Glomerular visceral epithelial cell (primary cell): ENCODE data around the gene C1orf185.
A peak's percentile ranks its signal among the peaks of the same experiment; 100 is the strongest.
"Not testable (repeated sequence)": the region's sequence is repeated elsewhere in the genome, so short reads cannot be mapped to it uniquely, and the experiment has no call there.

Experiments used
- DNase-seq: peaks from one replicate; pipeline ENCODE4 v3.0.0-alpha.2; 2016; ENCODE audit errors: extremely low spot score

Gene C1orf185

GRCh38 chr1:51101976-51102375 lies at the start of gene C1orf185:
TSS of gene C1orf185 (plus strand) at chr1:51102228. CDS start at chr1:51102234, 6 bp downstream.
- DNase-seq = no peak

- DNase-seq = no peak
Measured at GRCh38 chr1:51058858-51059257, 43.2 kb upstream of the C1orf185 start.

DNA sequence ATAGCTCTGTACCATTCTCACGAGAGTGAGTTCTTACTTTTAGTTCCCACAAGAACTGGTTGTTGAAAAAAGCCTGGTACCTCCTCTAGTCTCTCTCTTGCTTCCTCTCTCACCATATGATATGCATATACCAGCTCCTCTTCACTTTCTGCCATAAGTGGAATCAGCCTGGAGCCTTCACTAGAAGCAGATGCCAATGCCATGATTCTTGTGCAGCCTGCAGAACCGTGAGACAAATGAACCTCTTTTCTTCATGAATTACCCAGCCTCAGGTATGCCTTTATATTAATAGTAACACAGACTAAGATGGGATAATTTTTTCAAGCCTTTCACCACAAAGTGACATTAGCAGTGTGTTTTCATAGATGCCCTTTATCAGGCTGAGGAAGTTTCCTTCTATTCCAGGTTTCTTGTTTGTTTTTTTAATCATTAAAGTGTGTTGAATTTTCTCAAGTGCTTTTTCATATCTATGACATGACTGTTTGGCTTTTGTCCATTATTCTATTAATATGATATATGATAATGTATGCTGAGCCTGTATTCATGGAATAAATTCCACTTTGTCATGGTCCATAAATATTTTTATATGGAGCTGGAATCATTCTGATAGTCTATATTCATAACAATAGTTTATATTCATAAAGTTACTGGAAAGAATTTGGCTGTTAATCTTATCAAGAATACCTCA lies 40.7 kb upstream of the C1orf185 start:
- DNase-seq = peak; percentile 46

GRCh38 chr1:51063121-51063520 lies 38.9 kb upstream of the C1orf185 start:
- DNase-seq = peak; percentile 92

GRCh38 chr1:51070011-51070410 lies 32.0 kb upstream of the C1orf185 start:
- DNase-seq = no peak

DNA sequence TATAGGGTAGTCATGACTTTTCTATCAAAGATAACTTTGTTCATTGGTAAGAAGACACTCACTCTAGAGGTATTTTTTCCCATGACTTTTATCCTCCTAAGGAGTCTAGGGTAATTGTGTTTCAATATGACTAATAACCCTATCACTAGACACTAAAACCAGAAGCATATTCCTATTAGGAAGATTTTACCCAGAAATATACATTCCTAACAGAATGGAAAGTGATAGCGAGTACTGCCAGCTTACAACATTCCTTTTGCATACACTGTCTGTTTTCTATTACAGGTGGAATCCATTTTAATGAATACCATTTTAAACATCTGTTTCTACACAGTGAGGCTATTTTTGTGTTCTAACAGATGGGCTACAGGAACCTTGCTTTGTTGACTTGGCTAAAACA lies 31.4 kb upstream of the C1orf185 start:
- DNase-seq = peak; percentile 40

DNA sequence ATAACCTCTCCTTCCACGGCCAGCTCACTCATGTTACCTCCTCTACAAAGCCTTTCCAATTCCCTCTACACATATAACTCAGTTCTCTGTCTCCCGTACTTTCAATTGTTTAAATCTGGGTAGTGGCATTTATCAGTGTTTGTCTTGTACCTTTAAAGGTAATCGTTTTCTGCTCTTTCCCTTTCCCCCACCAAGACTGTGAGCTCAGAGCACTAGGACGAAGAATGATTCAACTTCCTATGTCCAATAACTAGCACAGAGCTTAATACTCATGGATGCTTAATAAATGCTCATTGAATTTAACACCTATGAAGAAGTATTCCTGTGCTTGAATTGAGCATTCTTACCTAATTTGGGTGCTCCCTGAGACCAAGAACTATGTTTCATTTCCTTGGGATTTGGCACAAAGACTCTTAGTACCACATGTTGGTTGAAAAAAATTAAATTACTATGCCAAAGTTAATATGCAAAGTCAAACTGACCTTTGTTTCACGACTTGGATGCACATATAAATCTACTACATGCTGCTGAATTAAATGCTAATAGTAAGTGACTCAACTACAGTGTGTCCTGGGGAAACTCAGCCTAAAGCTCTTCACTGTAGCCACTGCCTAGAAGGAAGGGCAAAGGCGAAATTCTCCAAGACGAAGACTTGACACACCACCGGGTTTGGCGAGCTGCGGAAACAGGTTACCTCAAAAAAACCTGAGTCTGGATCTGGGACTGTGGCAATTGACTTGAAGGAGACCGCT lies 30.6 kb upstream of the C1orf185 start:
- DNase-seq = no peak

DNA sequence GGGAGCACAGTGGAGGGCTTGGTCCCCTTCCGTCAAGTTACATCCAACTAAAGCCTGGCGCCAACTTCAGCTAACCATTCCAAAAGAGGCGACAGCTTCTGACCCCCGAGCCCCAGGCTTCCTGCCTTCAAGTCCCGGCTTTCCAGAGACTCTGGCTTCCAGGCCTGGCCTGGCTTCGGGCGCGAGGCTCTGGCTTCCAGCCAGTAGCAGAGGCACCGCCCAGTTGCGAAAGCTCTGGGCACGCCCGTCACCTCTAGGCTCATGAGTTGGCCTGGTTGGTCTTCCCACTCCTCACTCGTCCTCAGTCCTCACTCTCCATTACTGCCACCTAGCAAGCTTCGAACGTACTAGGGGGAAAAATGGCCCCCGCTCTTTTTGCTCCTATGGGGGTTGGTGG lies 30.0 kb upstream of the C1orf185 start:
- DNase-seq = no peak

- DNase-seq = no peak
Measured at GRCh38 chr1:51072651-51073050, 29.4 kb upstream of the C1orf185 start.

DNA sequence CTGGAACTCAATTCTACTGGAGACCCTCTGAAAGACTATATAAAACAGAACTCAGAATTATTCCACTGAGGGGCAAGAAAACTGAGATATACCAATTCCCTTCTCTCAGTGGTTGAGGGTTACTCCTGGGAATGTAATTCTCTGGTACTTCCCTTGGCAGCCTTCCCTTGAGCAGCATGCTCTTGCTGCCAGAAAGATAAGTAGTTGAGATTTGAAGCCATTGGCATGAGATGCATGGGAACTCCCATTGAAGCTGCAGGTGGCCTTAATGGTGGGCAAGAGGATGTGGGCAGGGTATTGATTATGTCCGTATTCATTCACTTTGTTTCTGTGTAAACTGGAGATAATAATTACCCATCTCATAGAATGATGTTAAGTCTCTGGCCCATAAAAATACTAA lies 28.6 kb upstream of the C1orf185 start:
- no peak for DNase-seq

DNA sequence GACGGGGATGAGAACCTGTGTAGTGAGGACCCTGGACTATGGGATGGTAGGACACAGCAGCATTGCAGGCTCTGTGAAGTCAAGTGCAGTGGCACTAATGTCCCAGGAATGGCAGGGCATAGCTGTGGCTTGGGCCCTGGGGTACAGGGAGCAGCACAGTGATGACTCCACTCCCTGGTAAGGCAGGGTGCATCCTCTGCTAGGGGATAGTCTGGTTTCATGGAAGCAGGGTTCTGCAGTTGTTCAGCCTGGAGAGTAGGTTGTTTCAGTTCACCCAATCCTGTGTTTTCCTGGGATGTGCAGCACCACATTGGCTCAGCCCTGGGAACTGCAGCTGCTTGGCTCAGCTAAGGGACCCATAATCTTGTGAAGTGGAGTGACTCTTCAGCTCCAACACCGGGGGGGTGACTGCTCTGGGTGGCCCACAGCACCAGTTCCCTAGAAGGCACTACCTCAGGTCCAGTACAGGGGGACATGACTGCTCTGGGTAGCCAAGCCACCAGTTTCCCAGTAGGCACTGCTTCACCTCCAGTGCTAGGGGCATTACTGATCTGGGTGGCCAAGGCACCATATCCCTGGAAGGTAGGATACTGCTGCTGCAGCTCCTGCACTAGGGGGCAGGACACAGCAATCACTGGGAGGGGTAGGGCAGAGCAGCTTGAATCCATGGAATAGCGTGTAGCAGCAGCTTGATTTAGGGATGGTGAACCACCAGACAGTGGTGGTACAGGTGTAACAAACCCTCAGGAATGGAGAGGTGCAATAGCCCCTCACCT lies 15.3 kb upstream of the C1orf185 start:
- no peak for DNase-seq

DNA sequence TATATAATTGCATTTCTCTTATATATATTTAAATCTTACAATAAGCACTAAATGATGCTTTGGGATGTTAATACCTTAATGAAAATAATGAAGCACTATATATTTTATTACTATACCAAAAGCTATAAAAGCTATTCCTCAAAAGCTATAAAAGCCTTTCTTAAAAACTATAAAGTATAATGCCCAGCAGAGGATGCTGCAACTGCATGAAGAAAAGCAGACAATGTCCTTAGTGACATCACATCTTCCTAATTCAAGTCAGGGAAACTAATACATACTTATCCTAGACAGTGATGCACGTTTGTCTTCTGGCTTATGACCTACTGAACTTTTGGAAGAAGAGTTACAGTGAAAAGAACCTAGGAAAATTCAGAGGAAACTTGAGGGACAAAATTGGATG lies 13.6 kb upstream of the C1orf185 start:
- no peak for DNase-seq

GRCh38 chr1:51093581-51093980 lies 8.4 kb upstream of the C1orf185 start:
- no peak for DNase-seq

DNA sequence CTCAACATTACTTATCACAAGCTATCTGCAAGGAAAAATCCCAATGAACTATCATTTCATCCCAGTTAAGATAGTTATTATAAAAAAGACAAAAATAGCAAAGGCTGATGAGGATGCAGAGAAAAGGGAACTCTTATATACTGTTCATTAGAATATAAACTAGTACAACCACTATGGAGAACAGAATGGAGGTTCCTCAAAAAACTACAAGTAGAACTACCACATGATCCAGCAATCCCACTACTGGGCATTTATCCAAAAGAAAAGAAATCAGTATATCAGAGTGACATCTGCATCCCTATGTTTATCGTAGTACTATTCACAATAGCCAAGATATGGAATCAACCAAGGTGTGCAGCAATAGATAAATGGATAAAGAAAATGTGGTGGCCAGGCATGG lies 4.9 kb upstream of the C1orf185 start:
- DNase-seq = no peak

DNA sequence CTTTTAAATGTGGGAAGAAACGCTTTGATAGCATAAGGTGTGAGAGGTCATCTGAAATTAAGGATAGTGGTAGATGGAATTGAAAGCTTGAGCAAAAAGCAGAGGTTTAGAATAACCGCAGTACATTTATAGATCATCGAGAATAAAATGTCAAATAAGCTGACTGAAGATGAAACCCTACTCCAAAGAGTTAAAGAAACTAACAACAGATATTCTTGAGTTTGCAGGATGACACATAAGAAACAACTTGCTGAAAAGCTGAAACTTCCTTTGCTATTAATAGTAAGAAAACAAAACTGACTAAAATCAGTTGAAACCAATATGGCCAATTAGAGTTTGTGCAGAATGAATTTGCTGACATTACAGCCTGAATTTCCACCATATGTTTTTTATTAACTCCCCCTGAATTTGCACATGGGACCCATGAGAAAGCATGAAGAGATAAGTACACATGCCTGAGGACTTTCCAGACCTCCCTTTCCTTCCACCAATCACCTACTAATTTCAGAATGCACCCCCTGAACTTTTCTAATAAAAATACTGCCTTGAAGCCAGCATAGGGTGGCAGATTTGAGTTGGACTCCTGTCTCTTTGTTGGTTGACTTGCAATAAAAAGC lies 1.7 kb upstream of the C1orf185 start:
- DNase-seq = no peak

- DNase-seq = no peak
Measured at GRCh38 chr1:51114137-51114536, 12.1 kb downstream of the C1orf185 start.

GRCh38 chr1:51115714-51116404 lies 13.8 kb downstream of the C1orf185 start:
- DNase-seq = no peak

GRCh38 chr1:51119331-51119730 lies 17.3 kb downstream of the C1orf185 start:
- DNase-seq = no peak

- DNase-seq = no peak
Measured at GRCh38 chr1:51120629-51121028, 18.6 kb downstream of the C1orf185 start.

DNA sequence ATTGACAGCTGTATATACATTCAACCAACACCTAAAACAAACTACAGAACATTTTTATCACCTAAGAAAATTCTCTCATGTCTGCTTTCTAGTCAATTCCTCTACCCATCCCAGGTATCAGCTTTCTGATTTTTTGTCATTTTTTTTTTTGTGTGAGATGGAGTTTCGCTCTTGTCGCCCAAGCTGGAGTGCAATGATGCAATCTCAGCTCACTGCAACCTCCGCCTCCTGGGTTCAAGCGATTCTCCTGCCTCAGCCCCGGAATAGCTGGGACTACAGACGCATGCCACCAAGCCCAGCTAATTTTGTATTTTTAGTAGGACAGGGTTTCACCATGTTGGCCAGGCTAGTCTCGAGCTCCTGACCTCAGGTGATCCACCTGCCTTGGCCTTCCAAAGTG lies 25.1 kb downstream of the C1orf185 start:
- not testable (repeated sequence) for DNase-seq

GRCh38 chr1:51131185-51131584 lies 29.2 kb downstream of the C1orf185 start:
- no peak for DNase-seq

DNA sequence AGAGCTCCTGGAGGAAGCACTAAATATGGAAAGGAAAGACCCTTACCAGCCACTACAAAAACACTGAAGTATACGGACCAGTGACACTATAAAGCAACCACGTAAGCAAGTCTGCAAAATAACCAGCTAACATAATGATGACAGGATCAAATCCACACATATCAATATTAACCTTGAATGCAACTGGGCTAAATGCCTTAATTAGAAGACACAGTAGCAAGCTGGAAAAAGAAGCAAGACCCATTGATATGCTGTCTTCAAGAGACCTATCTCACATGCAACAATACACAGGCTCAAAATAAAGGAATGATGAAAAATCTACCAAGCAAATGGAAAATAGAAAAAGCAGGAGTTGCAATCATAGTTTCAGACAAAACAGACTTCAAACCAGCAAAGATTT lies 31.0 kb downstream of the C1orf185 start:
- DNase-seq = no peak
